Iris pigment epithelial cell (primary cell): ENCODE measurements around the gene PLEKHA1.

Experiments
- DNase-seq: peaks from one replicate; pipeline ENCODE4 v3.0.0-alpha.2; 2011; ENCODE audit warnings: low read depth

The PLEKHA1 gene

GRCh38 chr10:122422266-122422989, 47.9 kb downstream of the PLEKHA1 start:
- no peak for DNase-seq

GRCh38 chr10:122424059-122424458, 49.6 kb downstream of the PLEKHA1 start:
- DNase-seq = no peak

GRCh38 chr10:122426829-122427228, 52.3 kb downstream of the PLEKHA1 start:
- no peak for DNase-seq

GRCh38 chr10:122427280-122427679, 52.8 kb downstream of the PLEKHA1 start:
- no peak for DNase-seq

GRCh38 chr10:122435212-122435827, 60.8 kb downstream of the PLEKHA1 start:
- peak; percentile 37 for DNase-seq

DNA sequence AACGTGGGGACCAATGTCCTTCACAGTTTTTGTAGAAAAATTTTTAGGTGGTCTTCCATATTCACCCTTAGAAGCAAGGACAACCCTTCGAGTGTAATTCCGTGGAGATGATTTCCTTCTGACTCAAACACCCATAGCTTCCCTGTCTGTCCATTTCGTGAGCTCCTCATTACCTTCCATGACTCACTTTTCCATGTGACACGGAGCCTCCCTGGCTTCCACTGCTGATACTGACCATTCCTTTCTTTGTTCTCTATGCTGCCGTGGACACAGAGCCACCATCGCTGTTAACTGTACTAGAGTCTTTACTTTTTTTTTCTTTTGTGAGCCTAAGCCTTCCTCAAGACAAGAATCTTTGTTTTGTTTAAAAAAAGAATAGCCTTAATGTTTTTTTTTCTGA, 67.5 kb downstream of the PLEKHA1 start:
- peak; percentile 67 for DNase-seq

DNA sequence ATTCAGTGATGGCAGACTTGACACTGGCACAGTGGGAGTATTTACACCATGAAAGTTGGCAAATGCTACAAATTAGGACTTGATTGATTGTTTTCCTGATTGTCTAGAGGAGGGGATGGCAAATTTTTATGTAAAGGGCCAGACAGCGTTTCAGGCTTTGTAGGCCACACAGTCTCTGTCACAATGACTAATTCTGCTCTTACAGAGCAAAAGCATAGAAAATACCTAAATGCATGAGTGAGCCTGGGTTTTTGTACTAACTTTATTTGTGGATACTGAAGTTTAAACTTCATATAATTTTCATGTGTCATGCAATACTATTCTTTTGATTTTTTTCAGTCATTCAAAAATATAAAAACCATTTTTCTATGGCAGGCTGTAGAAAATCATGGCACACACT, 71.0 kb downstream of the PLEKHA1 start:
- no peak for DNase-seq

- DNase-seq = no peak
Measured at GRCh38 chr10:122445904-122446303, 71.4 kb downstream of the PLEKHA1 start.

- DNase-seq = peak; percentile 32
Measured at GRCh38 chr10:122446668-122447423, 72.3 kb downstream of the PLEKHA1 start.

GRCh38 chr10:122448600-122448999, 74.1 kb downstream of the PLEKHA1 start:
- no peak for DNase-seq

DNA sequence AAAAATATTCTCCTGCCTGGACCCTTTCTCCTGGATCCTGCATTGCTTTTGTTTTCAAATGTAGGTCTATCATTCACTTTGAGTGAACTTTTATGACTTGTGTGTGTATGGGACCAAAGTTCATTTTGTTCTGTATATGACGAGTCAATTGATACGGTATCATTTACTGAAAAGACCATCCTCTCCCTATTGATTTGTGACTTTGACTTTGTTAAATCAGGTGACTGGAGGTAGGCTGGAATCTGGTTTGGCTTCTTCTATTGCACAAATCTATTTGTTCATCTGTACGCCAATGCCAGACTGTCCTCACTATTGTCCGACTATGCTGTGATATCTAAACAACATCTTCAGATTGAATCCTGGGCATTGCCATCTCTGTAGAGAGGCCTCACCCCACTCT, 74.6 kb downstream of the PLEKHA1 start:
- no peak for DNase-seq

- DNase-seq = no peak
Measured at GRCh38 chr10:122450353-122450990, 76.0 kb downstream of the PLEKHA1 start.

DNA sequence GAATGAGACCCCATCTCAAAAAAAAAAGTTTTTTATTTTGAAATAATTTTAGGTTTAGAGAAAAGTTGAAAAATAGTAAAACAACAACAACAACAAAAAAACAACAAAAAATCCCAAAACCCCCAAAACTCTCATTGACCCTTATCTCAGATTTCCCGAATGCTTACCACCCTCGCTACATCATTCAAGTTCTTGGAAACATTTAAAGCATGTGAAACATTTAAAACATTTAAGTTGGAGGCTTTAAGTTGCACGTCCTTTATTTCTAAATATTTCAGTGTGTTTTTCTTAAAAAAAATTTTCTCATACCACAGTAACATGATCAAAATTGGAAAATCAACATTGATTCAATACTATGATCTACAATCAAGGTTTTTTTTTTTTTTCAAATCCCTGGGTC, 79.6 kb downstream of the PLEKHA1 start:
- no peak for DNase-seq

DNA sequence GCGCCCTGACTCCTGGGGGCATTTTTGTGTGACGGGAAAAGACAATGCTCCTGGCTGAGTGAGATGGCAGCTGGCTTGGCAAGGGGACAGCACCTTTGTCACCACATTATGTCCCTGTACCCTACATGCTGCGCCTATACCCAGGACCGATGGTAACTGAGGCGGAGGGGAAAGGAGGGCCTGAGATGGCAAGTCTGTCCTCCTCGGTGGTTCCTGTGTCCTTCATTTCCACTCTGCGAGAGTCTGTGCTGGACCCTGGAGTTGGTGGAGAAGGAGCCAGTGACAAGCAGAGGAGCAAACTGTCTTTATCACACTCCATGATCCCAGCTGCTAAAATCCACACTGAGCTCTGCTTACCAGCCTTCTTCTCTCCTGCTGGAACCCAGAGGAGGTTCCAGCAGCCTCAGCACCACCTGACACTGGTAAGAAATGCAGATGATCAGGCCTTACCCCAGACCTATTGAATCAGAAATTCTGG, 80.1 kb downstream of the PLEKHA1 start, which contains the start of gene ARMS2:
Gene ARMS2 (plus strand): TSS at position 51 of the 478 bp plus-strand sequence. CDS start 75 bp downstream, at position 126.
- DNase-seq = no peak

GRCh38 chr10:122455376-122456079, 81.0 kb downstream of the PLEKHA1 start:
- DNase-seq = no peak

GRCh38 chr10:122457934-122458333, 83.4 kb downstream of the PLEKHA1 start:
- no peak for DNase-seq

GRCh38 chr10:122458693-122459092, 84.2 kb downstream of the PLEKHA1 start:
- no peak for DNase-seq

GRCh38 chr10:122459561-122460273, 85.2 kb downstream of the PLEKHA1 start:
- peak; percentile 85 for DNase-seq

DNA sequence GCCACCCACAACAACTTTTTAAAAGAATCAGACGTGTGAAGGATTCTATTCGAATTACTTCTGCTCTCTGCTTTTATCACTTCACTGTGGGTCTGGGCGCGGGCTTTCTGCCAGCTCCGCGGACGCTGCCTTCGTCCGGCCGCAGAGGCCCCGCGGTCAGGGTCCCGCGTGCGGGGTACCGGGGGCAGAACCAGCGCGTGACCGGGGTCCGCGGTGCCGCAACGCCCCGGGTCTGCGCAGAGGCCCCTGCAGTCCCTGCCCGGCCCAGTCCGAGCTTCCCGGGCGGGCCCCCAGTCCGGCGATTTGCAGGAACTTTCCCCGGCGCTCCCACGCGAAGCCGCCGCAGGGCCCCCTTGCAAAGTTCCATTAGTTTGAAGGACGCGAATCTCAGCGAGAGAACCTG, 86.4 kb downstream of the PLEKHA1 start:
- no peak for DNase-seq

DNA sequence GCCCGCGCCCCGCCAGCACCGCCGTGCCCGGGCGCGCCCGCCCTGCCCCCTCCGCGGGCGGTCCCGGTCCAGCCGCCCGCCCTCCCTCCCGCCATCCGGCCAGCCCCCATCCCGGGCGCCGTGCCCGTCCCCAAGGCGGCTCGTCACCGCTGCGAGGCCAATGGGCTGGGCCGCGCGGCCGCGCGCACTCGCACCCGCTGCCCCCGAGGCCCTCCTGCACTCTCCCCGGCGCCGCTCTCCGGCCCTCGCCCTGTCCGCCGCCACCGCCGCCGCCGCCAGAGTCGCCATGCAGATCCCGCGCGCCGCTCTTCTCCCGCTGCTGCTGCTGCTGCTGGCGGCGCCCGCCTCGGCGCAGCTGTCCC, 86.8 kb downstream of the PLEKHA1 start, which contains the start of gene HTRA1:
Gene HTRA1 (plus strand): TSS at position 187 of the 362 bp plus-strand sequence. CDS start 100 bp downstream, at position 287.
- DNase-seq = peak; percentile 39
